HG03108 (cell line): Measurements from ENCODE around the gene SLC2A6.

Source experiments
- ATAC-seq: cut with Tn5 transposase; IDR thresholded peaks from one replicate; pipeline ENCODE4 v1.9.1; 2021; ENCODE audit warnings: moderate library complexity; ENCODE audit not compliant: unreplicated experiment

SLC2A6 gene

GRCh38 chr9:133441571-133441970 is 37.3 kb downstream of the SLC2A6 start:
- no peak for ATAC-seq

DNA sequence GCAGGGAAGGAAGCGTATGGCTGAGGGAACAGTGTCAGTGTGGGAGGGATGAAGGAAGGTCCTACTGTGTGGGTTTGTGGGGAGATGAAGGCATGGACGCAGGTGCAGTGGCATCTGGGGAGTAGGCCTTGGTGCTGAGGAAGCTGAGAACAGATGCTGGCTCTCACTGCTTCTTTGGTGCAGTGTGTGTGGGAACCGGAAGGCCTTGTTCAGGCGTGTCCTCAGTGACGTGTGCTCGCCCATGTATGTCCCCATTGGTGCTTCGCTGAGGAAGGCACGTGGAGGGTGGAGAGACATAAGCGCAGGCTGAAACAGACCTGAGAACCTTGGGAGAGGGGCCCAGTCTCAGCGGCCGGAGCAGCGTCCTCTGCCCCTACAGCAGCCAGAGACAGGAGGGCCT is 38.0 kb downstream of the SLC2A6 start:
- no peak for ATAC-seq

DNA sequence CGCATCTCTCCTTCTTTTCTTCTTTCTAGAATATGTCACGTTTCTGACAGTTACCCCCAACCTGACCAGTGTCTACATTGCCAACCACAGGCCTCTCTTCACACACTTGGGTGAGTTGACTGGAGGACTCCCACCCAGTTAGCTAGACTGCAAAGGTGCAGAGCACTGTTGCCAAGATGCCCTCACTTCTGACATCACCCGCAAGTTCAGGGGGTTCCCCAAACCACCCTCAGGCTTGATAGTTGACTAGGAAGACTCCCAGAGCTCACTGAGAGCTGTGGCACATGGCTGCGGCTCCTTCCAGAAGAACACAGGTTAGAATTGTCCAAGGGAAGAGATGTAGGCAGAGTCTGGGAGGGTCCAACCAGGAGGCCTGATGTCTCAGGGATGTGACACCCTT is 39.6 kb downstream of the SLC2A6 start:
- no peak for ATAC-seq

- no peak for ATAC-seq
Measured at GRCh38 chr9:133437753-133438531, 41.0 kb downstream of the SLC2A6 start.

GRCh38 chr9:133436681-133437080 is 42.2 kb downstream of the SLC2A6 start:
- ATAC-seq = no peak

DNA sequence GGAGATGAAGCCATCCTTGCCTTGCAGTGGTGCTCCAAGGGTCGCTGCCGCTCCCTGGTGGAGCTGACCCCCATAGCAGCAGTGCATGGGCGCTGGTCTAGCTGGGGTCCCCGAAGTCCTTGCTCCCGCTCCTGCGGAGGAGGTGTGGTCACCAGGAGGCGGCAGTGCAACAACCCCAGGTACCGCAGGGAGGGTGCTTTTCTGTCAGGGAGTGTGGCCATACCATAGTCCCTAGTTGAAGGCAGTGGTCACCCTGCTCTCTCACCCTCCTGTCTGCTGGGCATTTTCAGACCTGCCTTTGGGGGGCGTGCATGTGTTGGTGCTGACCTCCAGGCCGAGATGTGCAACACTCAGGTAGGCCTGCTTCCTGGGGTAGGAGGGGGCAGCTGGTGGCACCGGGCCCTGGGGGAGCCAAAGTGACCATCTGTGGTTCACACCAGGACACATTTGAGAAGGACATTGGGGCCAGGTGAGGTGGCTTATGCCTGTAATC is 45.5 kb downstream of the SLC2A6 start:
- ATAC-seq = no peak

DNA sequence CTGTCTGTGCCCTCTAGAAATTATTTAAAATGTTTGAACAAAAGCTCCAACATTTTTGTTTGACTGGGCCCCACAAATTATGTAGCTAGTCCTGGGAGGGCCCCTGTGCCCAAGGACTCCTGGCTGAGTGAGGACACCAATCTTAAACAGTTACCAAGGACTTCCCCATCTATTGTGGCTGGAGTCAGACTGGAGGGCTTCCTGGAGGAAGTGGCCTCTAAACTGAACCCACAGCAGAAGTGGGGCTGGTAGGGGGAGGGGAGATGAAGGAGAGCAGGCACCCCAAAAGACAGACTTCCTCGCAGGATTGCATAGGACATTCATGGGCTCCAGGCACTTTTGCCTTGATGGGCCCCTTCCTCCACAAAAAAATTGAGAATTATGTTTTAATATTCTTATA is 48.7 kb downstream of the SLC2A6 start:
- ATAC-seq = no peak

DNA sequence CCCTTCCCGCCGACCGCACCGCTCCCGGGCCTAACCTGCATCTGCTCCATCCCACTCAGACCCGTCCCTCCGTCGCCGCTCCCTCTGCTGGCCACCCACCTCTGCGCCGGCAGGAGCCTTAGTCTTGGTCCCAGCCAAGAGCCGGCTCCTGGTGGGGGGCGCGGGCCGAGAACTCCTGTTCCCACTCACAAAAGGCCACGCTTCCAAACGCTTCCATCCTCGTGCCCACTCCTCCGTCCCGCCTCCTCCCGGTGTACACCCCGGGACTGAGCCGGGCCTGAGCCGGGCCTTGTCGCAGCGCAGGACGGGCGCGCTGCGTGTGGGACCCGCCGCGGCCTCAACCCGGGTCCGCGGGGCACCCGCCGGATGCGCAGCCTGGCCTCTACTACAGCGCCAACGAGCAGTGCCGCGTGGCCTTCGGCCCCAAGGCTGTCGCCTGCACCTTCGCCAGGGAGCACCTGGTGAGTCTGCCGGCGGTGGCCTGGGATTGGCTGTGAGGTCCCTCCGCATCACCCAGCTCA is 49.2 kb downstream of the SLC2A6 start:
- no peak for ATAC-seq

GRCh38 chr9:133429214-133429613 is 49.7 kb downstream of the SLC2A6 start:
- ATAC-seq = no peak

DNA sequence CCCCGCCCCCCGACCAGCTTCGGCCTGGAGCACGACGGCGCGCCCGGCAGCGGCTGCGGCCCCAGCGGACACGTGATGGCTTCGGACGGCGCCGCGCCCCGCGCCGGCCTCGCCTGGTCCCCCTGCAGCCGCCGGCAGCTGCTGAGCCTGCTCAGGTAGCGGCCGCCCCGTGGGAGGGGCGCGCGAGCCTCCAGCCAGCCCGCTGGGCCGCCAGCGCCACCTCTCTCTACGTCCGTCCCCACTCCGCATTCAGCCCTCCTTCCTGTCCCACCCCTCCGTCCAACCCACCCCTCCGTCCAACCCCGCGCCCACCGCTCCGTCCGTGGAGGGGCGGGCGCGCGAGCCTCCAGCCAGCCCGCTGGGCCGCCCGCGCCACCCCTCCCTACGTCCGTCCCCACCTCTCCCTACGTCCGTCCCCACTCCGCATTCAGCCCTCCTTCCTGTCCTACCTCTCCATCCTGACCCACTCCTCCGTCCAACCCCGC is 50.2 kb downstream of the SLC2A6 start:
- ATAC-seq = no peak

GRCh38 chr9:133427658-133428348 is 51.1 kb downstream of the SLC2A6 start:
- no peak for ATAC-seq

- no peak for ATAC-seq
Measured at GRCh38 chr9:133426011-133426410, 52.9 kb downstream of the SLC2A6 start.

DNA sequence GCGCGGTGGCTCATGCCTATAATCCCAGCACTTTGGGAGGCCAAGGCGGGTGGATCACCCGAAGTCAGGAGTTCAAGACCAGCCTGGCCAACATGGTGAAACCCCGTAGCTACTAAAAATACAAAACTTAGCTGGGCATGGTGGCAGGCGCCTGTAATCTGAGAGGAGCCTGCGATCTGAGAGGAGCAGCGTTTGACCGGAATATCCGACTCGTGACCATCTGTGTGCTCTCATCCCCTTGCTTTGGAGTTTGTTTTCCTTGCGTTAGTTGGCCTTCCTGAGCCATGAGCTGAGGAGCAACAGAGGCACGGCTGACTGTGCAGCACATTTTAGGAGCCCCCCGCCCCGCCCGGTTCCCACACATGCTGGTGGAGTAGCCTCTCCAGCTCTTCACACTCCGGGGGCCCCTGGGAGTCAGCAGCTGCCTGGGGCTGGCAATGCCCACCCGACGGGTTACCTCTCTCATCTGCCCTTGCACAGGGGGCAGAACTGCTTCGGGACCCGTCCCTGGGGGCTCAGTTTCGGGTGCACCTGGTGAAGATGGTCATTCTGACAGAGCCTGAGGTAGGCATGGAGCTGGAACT is 53.8 kb downstream of the SLC2A6 start:
- no peak for ATAC-seq

DNA sequence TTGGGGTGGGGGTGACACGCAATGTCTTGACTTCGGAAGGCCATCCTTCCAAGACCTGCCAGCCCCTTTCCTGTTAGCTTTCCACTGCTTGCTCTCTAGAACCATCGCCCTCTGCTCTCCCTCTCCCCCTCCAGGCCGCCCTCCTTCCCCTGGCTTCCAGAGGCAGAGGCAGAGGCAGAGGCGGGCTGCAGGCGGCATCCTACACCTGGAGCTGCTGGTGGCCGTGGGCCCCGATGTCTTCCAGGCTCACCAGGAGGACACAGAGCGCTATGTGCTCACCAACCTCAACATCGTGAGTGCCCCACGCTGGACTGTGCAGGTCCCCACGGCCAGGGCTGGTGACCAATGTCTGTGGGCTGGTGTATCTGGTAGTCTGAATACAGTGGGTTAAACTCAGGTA is 54.7 kb downstream of the SLC2A6 start:
- ATAC-seq = no peak

GRCh38 chr9:133423216-133423615 is 55.7 kb downstream of the SLC2A6 start:
- ATAC-seq = no peak

GRCh38 chr9:133421615-133422542 is 57.0 kb downstream of the SLC2A6 start, which contains the start of gene ADAMTS13:
Gene ADAMTS13 (plus strand): TSS chr9:133422367. CDS start chr9:133422444, 77 bp downstream.
- peak; percentile 29 for ATAC-seq
